Ovary (tissue), 9 donors: ENCODE data around the gene DCDC2C. TPM values are rescaled to one million over a fixed set of nuclear protein-coding genes. Genes with fewer than 3 reads are reported as not detected.

Experiments used
- DNase-seq, 5 donors: peaks; one replicate each; pipeline ENCODE4 v3.0.0-alpha.2; 2019 to 2020
- H3K27ac ChIP-seq, 2 donors: fragments of 200-600 bp; one replicate each; pipeline versions ENCODE4 v1.5.1 to v1.8.0; 2019 to 2022
- H3K27me3 ChIP-seq: fragments of 200-600 bp; one replicate; pipeline ENCODE4 v1.8.0; 2022
- H3K36me3 ChIP-seq: fragments of 200-600 bp; sonication (generic); one replicate; pipeline ENCODE4 v1.5.1; 2019
- H3K4me1 ChIP-seq: one replicate; pipeline ENCODE4 v1.8.1; 2013; ENCODE audit warnings: mild to moderate bottlenecking, moderate library complexity; ENCODE audit not compliant: insufficient read depth
- H3K4me3 ChIP-seq: fragments of 200-600 bp; sonication (generic); one replicate; pipeline ENCODE4 v1.5.1; 2017
- H3K9me3 ChIP-seq, 2 donors: fragments of 200-600 bp in 1 of 2; sonication (generic) in 1 of 2; one replicate each; pipeline versions ENCODE4 v1.5.1 to v1.8.1; 2013 to 2019; ENCODE audit warnings: mild to moderate bottlenecking in 1 of 2, moderate library complexity in 1 of 2
- EP300 ChIP-seq: sonication (generic); formaldehyde crosslinking; IDR thresholded peaks from one replicate; pipeline ENCODE4 v1.6.1; 2017; ENCODE audit warnings: antibody characterized with exemption
- POLR2A ChIP-seq: fragments of 450-650 bp; IDR thresholded peaks from one replicate; pipeline ENCODE4 v1.6.1; 2017; ENCODE audit warnings: antibody characterized with exemption, mild to moderate bottlenecking, moderate library complexity
- WGBS, 3 donors: extraction: QIAGEN DNeasy Blood & Tissue Kit in 1 of 3; methylation state at CpG; one replicate each; pipeline versions ENCODE4 v1.1.5 to v1.1.7; 2013 to 2017; 5-methylcytosine and 5-hydroxymethylcytosine counted together
- intact Hi-C, 4 donors: fragments of 100-400 bp; cut with DNase I; formaldehyde crosslinking; loops; one replicate each; pipeline versions ENCODE4 v1.11.0 to v1.15.1; 2022 to 2023
- polyA plus RNA-seq, 2 donors: library from polyadenylated mRNA; stranded (reverse); fragments of 200-250 nt in 1 of 2; fragments of 350-450 nt in 1 of 2; fragmentation: Illumina TruSeq in 1 of 2; extraction: RNeasy Lipid Tissue Mini Kit (QIAGEN cat#74804) in 1 of 2; gene quantifications; one replicate each; pipeline ENCODE4 v1.2.3, GENCODE V29; 2013 to 2014
- total RNA-seq, 7 donors: library from RNA; depleted of rRNA in 2 of 7; stranded (reverse); fragments of >200 nt in 2 of 7; fragmentation: NEBNext Ultra II Directional in 3 of 7; extraction: Animal tissue kit (Norgen Biotek cat#: 25700) in 3 of 7; gene quantifications; one replicate each; pipeline versions ENCODE4 v1.1.0 to v1.2.4, GENCODE V29; 2016 to 2023
- TF ChIP-seq, protein P1 (sequence below), 3 donors: fragments of 450-650 bp in 2 of 3; fragments of 200-600 bp in 1 of 3; IDR thresholded peaks; one replicate each; pipeline versions ENCODE4 v1.5.1 to v1.8.0; 2016 to 2022; ENCODE audit warnings: antibody characterized with exemption in 3 of 3, mild to moderate bottlenecking in 1 of 3
- donor health status: DM: no; HTN: no; CAD: no; lungs with moderate emphysema.
- donor health status: DM: no; HTN: no; CAD: no.
- donor health status: Bipolar disorder and iron deficiency.
- donor health status: DM: yes; HTN: yes; CAD: no.
- donor health status: DM: no; HTN: no; CAD: no.
- donor health status: DM: yes; HTN: yes; CAD: no.

DCDC2C gene
- total and polyA plus RNA-seq, 9 donors = 0.11 to 0.95 (median 0.42) TPM; not detected in 6

DNA sequence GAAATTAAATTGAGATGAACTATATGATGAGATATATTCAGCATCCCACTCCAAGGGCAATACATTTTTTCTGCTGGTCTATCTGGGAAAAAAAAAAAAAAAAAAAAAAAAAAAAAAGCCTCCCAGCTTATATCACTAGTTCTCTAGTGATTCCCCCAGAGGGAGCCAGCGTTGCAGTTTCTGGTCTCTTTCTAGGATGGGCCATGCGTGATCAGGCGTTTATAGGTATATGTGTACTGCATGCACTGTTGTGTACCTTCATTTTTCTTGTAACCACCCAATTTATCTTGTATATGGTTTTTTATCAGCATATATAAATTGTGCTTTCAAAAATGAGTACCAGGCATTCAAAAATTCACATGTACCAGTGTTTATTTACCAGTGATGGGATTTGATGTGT, 35.1 kb downstream of the DCDC2C start:
- H3K9me3 ChIP-seq = no peaks in the 10 kb centered on the region
- H3K27me3 ChIP-seq = no peaks in the 10 kb centered on the region
- TF ChIP-seq, protein P1, sequence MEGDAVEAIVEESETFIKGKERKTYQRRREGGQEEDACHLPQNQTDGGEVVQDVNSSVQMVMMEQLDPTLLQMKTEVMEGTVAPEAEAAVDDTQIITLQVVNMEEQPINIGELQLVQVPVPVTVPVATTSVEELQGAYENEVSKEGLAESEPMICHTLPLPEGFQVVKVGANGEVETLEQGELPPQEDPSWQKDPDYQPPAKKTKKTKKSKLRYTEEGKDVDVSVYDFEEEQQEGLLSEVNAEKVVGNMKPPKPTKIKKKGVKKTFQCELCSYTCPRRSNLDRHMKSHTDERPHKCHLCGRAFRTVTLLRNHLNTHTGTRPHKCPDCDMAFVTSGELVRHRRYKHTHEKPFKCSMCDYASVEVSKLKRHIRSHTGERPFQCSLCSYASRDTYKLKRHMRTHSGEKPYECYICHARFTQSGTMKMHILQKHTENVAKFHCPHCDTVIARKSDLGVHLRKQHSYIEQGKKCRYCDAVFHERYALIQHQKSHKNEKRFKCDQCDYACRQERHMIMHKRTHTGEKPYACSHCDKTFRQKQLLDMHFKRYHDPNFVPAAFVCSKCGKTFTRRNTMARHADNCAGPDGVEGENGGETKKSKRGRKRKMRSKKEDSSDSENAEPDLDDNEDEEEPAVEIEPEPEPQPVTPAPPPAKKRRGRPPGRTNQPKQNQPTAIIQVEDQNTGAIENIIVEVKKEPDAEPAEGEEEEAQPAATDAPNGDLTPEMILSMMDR (IDR thresholded peaks at IDR 0.05) = no peak
- TF ChIP-seq EP300 = no peak
- TF ChIP-seq POLR2A = no peak
- intact Hi-C loops = no loop called here
- H3K4me3 ChIP-seq = no peak overlapping the region
- WGBS, 3 donors = 46 to 60% (median 47%) methylated on average over 3 of the region's 3 CpGs
- no peaks in the 10 kb centered on the region for H3K4me1 ChIP-seq
- H3K36me3 ChIP-seq = no peaks in the 10 kb centered on the region
- H3K27ac ChIP-seq = no peak overlapping the region
- no peak for DNase-seq

DNA sequence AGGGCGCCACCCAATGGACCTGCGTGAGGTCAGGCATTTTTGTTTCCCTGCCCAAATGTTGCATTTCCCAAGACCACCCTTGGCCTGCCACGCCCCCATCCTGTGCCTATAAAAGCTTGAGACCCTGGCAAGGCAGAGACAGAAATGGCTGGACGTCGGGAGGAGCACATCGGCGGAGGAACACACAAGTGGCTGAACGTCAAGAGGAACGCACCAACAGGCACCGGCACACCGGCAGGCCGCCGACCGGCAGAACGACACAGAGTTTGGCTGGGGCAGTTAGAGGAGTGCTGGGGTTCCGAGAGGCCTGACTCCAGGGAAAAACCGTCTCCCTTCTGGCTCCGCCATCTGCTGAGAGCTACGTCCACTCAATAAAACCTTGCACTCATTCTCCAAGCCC, 35.9 kb downstream of the DCDC2C start:
- H3K36me3 ChIP-seq = no peaks in the 10 kb centered on the region
- H3K27ac ChIP-seq = no peak overlapping the region
- DNase-seq = no peak
- TF ChIP-seq, protein P1 (IDR thresholded peaks at IDR 0.05) = no peak
- TF ChIP-seq POLR2A (no peak), EP300 (no peak)
- H3K4me1 ChIP-seq = no peaks in the 10 kb centered on the region
- intact Hi-C loops = no loop called here
- H3K27me3 ChIP-seq = no peaks in the 10 kb centered on the region
- 92 to 95% (median 95%) methylated on average over 19 of the region's 19 CpGs for WGBS, 3 donors
- no peak overlapping the region for H3K4me3 ChIP-seq
- H3K9me3 ChIP-seq = no peaks in the 10 kb centered on the region

DNA sequence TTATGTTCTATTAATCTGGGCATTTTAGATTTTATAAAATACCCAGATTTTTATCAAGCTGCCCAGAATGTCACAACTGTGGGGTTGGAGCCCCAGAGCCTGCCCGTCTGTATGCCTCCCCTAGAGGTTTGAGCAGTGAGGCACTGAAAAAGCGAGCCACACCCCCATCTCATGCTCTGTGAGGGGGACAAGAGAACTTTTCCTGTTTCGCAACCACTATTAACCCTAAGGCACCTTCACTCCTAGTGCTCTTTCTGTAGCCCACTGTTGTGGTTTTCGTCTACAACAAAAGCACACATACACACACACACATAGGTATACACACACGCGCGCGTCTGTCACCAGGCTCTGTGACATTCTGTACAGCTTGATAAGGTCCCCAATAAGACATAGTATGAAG, 38.0 kb downstream of the DCDC2C start:
- no peaks in the 10 kb centered on the region for H3K27me3 ChIP-seq
- H3K4me3 ChIP-seq = no peak overlapping the region
- intact Hi-C loops = no loop called here
- H3K36me3 ChIP-seq = no peaks in the 10 kb centered on the region
- TF ChIP-seq EP300 (no peak), POLR2A (no peak)
- TF ChIP-seq, protein P1 (IDR thresholded peaks at IDR 0.05) = no peak
- WGBS, 3 donors = 82 to 85% (median 83%) methylated on average over 8 of the region's 8 CpGs
- no peaks in the 10 kb centered on the region for H3K4me1 ChIP-seq
- no peak overlapping the region for H3K27ac ChIP-seq
- no peaks in the 10 kb centered on the region for H3K9me3 ChIP-seq
- no peak for DNase-seq

- no peaks in the 10 kb centered on the region for H3K9me3 ChIP-seq
- intact Hi-C loops = no loop called here
- no peak overlapping the region for H3K4me3 ChIP-seq
- TF ChIP-seq, protein P1 (IDR thresholded peaks at IDR 0.05) = no peak
- no peak for TF ChIP-seq EP300
- no peak for TF ChIP-seq POLR2A
- no peaks in the 10 kb centered on the region for H3K4me1 ChIP-seq
- H3K36me3 ChIP-seq = no peaks in the 10 kb centered on the region
- no peak for DNase-seq
- 89 to 91% (median 90%) methylated on average over 13 of the region's 13 CpGs for WGBS, 3 donors
- H3K27me3 ChIP-seq = no peaks in the 10 kb centered on the region
- no peak overlapping the region for H3K27ac ChIP-seq
Measured at GRCh38 chr2:3741867-3742602, 38.7 kb downstream of the DCDC2C start.
